ENCODE results near the gene NPHP4.
"Not testable (repeated sequence)": the region's sequence is repeated elsewhere in the genome, so short reads cannot be mapped to it uniquely, and the experiment has no call there.

Gene NPHP4

DNA sequence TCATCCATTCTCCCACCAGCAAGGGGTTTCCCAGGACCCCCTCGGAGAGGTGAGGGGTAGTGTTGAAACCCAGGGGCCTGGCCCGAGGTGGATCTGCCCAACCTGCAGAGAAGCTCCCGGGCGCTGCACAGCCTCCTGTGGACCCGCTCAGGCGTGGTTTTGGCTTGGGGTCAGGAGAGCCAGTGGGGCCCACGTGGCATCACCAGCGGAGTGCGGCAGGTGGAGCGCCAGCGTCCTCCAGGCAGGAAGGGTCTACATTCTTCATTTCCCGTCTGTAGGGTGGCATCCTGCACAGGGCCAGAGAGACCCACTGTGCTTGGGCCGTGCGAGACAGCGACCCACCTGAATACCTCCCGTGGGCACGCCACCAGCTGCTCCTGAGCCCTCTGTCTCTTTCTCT, 135.2 kb downstream of the NPHP4 start:
- DNase-seq (ENCODE audit: low read depth), result no peak
- no peak overlapping the region for H3K4me3 ChIP-seq (ENCODE audit: low read depth, low read length)
- TF ChIP-seq, protein P1, sequence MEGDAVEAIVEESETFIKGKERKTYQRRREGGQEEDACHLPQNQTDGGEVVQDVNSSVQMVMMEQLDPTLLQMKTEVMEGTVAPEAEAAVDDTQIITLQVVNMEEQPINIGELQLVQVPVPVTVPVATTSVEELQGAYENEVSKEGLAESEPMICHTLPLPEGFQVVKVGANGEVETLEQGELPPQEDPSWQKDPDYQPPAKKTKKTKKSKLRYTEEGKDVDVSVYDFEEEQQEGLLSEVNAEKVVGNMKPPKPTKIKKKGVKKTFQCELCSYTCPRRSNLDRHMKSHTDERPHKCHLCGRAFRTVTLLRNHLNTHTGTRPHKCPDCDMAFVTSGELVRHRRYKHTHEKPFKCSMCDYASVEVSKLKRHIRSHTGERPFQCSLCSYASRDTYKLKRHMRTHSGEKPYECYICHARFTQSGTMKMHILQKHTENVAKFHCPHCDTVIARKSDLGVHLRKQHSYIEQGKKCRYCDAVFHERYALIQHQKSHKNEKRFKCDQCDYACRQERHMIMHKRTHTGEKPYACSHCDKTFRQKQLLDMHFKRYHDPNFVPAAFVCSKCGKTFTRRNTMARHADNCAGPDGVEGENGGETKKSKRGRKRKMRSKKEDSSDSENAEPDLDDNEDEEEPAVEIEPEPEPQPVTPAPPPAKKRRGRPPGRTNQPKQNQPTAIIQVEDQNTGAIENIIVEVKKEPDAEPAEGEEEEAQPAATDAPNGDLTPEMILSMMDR (IDR thresholded peaks at IDR 0.05; ENCODE audit: control insufficient read depth, extremely low read depth, insufficient read depth), result no peak

DNA sequence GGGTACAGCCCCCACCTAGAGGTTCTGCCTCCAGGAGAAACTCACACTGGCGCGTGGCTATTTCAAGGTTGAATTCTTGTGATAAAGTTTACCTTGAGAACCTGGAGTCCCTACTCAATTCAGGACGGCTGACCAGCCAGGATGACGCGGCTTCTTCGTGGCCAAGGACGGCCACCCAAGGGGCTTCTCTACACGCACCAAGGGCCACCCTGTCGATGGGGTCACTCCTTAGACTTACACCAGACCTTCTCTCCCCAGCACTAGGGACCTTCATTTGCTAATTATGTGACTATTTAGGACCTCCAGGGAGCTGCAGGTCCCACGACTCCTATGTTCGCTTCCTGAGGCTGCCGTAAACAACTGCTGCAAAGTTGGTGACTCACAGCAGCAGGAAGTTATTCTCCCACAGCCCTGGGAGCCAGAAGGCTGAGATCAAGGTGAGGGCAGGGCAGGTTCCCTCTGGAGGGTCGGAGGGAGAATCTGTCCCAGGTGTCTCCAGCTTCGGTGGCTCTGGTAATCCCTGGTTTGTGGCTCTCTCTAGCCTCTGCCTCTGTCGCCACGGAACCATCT, 135.9 kb downstream of the NPHP4 start:
- TF ChIP-seq, protein P1 (IDR thresholded peaks at IDR 0.05; ENCODE audit: control insufficient read depth, extremely low read depth, insufficient read depth), result no peak
- DNase-seq (ENCODE audit: low read depth), result no peak
- no peak overlapping the region for H3K4me3 ChIP-seq (ENCODE audit: low read depth, low read length)

DNA sequence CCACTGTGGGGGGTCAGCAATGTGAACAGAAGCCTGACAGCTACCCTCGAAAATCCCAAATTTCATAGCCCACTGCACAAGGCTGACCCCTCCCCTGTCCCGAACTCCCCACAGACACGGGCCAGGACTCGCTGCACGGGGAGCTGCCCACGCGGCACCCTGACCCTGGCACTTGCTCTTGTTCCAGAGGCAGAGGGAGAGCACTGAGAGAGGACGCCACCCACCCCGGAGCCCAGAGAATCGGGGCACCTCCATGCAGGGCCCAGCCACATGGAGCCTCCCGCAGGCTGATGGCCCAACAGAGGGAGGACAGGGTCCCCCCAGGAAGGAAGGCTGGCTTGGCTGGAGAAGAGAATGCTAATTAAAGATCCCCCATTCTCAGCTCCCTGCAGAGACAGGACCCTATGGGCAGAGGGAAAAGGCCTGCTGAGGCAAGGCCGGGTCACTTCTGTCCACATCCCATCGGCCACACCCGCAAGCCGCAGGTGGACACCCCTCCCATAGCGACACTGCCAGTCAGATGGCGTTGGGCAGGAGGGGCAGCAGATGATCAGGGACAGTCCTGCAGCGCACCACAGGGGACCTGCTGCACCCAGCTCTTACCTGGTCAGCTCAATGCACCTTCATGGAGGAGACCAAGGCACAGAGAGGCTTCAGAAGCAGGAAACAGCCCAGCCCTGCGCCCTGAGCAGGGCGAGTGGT, 136.9 kb downstream of the NPHP4 start:
- no peak for DNase-seq (ENCODE audit: low read depth)
- TF ChIP-seq, protein P1 (IDR thresholded peaks at IDR 0.05; ENCODE audit: control insufficient read depth, extremely low read depth, insufficient read depth), result no peak
- no peak overlapping the region for H3K4me3 ChIP-seq (ENCODE audit: low read depth, low read length)

DNA sequence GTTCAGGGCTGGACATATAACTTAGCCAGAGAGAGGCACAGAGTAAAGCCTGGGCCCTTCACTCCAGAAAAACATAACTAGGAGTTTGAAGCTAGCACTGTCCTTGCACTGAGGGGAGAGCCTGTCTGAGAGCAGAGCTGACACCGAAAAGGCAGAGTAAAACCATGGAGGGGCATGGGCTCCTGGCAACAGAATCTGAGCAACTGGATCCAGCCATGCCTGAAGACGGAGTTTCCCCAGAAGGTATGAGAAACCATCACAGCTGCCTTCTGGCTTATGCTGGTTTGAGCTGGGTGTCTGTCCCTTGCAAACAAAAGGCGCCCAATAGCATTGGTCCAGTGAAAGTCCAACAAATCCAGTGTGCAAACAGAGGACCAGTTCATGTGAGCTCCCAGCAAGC, 137.5 kb downstream of the NPHP4 start:
- TF ChIP-seq, protein P1 (IDR thresholded peaks at IDR 0.05; ENCODE audit: control insufficient read depth, extremely low read depth, insufficient read depth), result no peak
- no peak overlapping the region for H3K4me3 ChIP-seq (ENCODE audit: low read depth, low read length)
- no peak for DNase-seq (ENCODE audit: low read depth)

DNA sequence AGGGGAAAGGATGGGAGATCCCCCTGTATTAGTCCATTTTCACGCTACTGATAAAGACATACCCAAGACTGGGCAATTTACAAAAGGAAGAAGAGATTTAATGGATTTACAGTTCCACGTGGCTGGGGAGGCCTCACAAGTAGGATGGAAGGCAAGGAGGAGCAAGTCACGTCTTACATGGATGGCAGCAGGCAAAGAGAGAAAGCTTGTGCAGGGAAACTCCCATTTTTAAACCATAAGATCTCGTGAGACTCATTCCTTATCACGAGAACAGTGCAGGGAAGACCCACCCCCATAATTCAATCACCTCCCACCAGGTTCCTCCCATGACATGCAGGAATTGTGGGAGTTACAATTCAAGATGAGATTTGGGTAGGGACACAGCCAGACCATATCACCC, 138.4 kb downstream of the NPHP4 start:
- DNase-seq (ENCODE audit: low read depth); H3K4me3 ChIP-seq (ENCODE audit: low read depth, low read length): not testable (repeated sequence)

DNA sequence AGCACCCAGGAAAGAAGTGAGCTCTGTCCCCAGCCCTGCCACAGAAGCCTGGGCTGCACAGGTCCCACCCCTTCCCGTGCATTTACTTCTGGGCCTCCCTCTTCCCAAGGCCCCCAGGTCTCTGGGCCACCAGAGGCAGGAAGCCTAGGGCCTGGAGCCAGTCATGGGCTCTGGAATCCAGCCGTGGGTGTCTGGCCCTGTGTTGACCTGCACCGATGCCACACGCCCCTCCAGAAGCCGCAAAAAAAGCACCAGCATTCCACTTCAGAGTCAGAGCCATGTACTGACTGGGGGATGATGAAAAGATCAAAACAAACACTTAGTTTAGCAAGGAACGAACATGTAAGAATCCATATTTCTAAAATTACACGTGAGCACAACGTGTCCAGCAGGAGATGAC, 141.7 kb downstream of the NPHP4 start:
- TF ChIP-seq, protein P1 (IDR thresholded peaks at IDR 0.05; ENCODE audit: control insufficient read depth, extremely low read depth, insufficient read depth), result no peak
- no peak overlapping the region for H3K4me3 ChIP-seq (ENCODE audit: low read depth, low read length)
- no peak for DNase-seq (ENCODE audit: low read depth)

DNA sequence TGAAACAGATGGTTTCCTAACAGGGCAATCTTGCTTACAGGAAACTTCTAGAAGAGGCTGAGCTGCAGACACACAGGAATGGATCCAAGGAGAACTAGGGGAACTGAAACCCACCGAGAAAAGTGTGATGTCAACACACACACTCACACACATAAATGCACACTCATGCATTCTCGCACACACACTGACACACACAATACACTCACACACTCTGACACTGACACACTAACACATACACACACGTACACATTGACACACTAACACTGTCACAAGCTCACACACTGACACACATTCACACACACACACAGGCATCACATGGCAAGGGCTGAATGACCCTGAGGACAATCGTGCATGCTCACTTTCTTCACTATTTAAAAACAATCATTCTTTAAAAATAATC, 142.7 kb downstream of the NPHP4 start:
- DNase-seq (ENCODE audit: low read depth), result no peak
- TF ChIP-seq, protein P1 (IDR thresholded peaks at IDR 0.05; ENCODE audit: control insufficient read depth, extremely low read depth, insufficient read depth), result no peak
- H3K4me3 ChIP-seq (ENCODE audit: low read depth, low read length), result no peak overlapping the region
